Right renal cortex interstitium (tissue), 3 donors: ENCODE results near the gene RAB29. TPM values are rescaled to one million over a fixed set of nuclear protein-coding genes. Genes with fewer than 3 reads are reported as not detected.

ENCODE experiments used
- DNase-seq, 3 donors: peaks; one replicate each; pipeline ENCODE4 v3.0.0-alpha.2; 2013; ENCODE audit warnings: low read depth in 3 of 3, low spot score in 2 of 3
- polyA plus RNA-seq, 3 donors: library from polyadenylated mRNA; unstranded; fragments of 120-200 nt; gene quantifications; one replicate each; pipeline ENCODE4 v1.2.1, GENCODE V29; 2013; ENCODE audit not compliant: insufficient read length in 3 of 3

The RAB29 gene
- polyA plus RNA-seq, 3 donors: 26.3 to 40.5 (median 33.8) TPM

DNA sequence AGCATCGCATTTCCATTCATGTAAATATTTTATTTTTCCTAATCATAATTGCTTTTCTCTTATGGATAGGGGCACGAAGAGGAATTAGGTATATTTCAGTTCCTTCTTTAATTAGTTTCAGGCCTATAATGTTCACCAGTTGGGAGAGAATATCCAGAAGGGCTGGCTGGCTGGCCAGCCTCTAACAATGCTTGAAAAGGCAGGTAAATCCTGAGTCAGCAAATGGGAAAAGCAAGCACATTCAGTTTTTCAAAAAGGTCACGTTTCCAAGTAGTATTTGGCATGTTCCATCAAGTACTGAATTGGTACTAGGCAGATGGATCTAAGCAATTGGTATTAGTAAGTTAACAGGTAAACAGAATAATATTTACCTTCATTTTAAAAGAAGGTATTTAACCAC, 8.0 kb downstream of the RAB29 start:
- no peak for DNase-seq

- no peak for DNase-seq
These were observed 8.7 kb downstream of the RAB29 start for GRCh38 chr1:205766570-205766969.

GRCh38 chr1:205766038-205766437, 9.2 kb downstream of the RAB29 start:
- DNase-seq: no peak

DNA sequence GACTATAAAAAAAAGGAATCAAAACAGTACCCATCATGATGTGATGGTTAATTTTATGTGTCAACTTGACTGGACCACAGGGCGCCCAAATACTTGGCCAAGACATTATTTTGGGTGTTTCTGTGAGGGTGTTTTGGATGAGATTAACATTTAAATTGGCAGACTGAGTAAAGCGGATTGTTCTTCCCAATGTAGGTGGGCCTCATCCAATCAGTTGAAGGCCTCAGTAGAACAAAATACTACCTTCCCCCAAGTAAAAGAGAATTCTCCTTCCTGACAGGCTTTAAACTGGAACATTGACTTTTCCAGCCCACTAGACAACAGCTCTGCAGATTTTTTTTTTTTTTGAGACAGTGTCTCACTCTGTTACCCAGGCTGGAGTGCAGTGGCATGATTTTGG, 10.7 kb downstream of the RAB29 start:
- no peak for DNase-seq

DNA sequence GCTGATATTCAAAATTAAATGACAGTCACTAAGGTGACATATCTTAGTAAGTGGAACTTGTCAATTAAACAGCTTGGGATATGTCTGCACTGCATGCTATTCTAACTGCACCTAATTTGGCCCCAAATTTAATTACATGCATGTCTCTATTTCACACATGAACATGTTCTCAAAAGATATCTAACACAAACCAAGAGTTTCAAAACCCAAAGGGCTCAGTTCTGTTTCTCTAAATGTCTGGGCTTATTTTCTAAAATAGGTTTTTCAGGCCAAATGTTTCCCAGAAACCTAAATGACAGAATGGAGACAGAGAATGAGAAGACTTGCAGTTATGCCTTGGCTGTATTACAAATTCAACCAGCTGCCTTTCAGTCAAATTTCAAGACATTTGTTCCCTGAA, 11.3 kb downstream of the RAB29 start:
- DNase-seq: no peak

- no peak for DNase-seq
These were observed 14.7 kb downstream of the RAB29 start for GRCh38 chr1:205760606-205761005.

- no peak for DNase-seq
These were observed 18.7 kb downstream of the RAB29 start for GRCh38 chr1:205756552-205756951.

DNA sequence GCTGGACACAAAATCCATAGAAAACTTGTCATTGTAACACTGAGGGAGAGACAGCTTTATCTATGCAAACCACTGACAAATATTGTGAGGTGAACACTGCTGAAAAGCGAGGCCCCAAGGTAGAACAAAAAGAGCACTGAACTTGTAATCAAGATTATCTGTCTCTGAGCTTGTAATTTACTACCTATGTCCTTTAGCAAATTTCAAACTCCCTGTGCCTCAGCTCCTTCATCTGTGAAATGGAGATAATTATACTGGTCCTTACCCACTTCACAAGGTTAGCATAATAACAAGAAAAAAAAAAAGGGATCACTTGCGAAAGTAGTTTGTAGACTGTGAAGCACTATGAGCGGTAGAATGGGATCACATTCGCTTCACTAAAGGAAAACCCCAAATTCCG, 20.4 kb downstream of the RAB29 start:
- no peak for DNase-seq

DNA sequence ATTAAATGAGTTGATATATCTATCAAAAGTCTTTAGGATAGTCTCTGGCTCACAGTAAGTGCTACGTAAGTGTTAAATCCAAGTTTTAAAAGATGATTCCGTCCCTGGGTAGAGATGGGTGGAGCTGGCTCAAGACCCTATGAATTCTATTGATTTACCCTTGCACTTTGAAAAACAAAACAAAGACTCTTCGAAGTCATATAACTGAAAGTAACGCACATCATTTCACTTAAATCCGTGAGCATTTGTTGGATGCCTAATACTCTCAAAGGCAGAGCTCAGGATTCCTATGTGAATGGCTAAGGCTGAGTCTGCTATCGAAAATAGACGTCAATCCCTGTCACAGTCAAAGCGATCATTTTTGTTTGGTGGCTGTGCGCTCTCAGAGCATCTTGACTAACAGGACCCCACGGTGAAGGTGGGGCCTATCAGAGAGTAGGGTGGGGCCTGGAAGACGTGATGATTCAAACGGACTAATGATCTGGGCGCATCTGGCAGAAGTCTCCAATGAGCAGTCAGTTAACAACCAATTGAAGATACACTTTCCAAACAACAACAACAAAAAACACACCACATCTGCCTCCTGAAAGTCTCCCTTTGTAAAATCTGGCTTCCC, 24.1 kb downstream of the RAB29 start:
- DNase-seq: no peak

DNA sequence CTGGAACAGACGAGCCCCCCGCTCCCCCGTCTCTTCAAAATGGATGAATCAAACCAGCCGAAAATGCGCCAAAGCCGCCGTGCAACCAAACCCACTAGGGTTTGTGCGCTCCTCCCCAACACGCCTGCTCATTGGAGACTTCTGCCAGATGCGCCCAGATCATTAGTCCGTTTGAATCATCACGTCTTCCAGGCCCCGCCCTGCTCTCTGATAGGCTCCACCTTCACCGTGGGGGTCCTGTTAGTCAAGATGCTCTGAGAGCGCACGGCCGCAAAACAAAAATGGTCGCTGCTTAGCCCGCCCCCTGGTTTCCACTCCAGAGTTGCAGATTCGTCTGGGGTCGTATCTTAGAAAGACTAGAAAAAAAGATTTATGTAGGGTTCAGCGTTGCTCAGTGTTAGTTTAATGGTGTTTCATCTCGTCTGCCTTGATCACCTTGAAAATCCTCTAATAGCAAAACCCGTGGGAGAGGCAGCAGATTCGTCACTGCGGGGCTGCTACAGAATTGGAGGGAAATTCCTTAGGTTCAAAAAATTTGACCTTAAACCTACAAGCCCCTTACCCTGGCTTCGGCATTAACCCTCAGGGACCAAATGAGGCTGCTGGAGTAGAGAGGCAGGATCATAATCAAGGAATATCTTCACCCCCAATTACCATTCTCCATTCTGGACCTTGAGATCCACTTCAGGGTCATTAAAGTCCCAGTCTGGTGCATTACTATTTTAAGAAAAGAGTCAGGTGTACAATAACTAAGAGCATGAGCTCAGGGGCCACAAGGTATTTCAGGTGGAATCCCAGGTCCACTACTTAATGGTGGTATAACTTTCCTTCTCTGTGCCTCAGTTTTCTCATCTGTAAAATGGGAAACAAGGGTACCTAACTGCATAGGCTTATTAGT, 24.9 kb downstream of the RAB29 start, which contains the start of gene NUCKS1:
TSS of gene NUCKS1 (minus strand) at position 45 of the 898 bp plus-strand sequence. CDS start 209 bp downstream, outside the sequence.
- DNase-seq: peak; percentile 94 to 98 (median 97)

- peak; percentile 76 to 85 (median 81) for DNase-seq
These were observed 25.8 kb downstream of the RAB29 start for GRCh38 chr1:205749234-205750137.

GRCh38 chr1:205748403-205749233, 26.7 kb downstream of the RAB29 start:
- peak; percentile 70 to 82 (median 73) for DNase-seq

DNA sequence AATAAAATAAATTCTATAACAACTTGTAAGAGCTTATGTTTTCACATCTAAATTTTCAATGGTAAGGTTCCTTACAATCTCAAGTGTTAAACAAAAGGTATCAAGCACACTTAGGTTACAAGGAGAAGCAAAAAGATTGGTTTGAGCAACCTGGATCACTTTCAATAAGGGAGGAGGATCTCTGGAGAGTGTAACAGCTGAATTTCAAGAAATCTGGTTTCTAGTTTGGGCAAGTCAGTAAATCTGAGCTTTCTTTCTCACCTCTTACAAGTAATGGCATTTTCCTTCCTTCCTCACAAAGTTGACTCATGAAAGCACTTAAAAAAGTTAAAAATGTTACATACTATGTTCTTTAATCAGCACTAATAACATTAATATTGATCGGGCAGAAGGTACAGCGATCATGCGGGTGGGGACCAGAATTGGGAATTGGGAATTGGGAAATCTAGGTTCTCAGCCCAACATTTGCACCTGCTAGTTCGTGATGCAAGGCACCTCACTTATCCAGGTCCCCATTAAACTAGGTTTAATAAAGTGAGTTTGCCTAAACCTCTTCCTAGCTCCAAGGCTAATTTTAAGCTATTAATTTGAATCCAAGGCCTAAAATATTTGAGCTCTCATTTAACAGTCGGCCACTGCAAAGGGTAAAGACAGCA, 28.4 kb downstream of the RAB29 start:
- no peak for DNase-seq

GRCh38 chr1:205744403-205744802, 30.9 kb downstream of the RAB29 start:
- no peak for DNase-seq

GRCh38 chr1:205743977-205744376, 31.3 kb downstream of the RAB29 start:
- no peak for DNase-seq

DNA sequence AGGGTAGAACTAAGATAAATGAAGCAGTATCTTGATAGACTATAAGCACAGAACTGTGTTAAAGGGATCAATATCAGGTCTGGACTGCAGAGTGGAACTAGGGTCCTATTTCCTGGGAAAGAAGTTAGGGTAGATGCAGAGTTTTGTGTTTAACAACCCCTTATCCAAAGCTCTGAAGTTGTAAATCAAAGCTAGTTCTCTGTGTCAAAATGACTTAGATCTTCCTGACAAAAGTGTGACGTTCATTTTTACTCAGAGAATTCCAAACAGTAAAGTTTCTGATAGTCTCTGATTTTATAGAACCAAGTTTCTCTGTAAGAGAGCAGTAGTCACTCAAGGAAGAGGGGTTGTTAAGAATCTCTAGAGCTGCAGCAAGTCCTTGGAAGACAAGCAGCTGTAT, 33.6 kb downstream of the RAB29 start:
- no peak for DNase-seq

- DNase-seq: no peak
These were observed 35.7 kb downstream of the RAB29 start for GRCh38 chr1:205739348-205740160.

GRCh38 chr1:205735218-205735617, 40.1 kb downstream of the RAB29 start:
- DNase-seq: no peak
